Stimulated activated naive CD8-positive, alpha-beta T cell treated with anti-CD3 and anti-CD28 coated beads, Interleukin-15, Interleukin-2, amounts not matched to agents 100 U/mL and 50 U/mL, for 24 hours (primary cell): ENCODE data around the gene LENEP.
A peak's percentile ranks its signal among the peaks of the same experiment; 100 is the strongest.

Source experiments
- ATAC-seq: fragments of 150-1000 bp; cut with Tn5 transposase; one replicate; pipeline ENCODE4 v1.10.0; 2021
- DNase-seq: peaks from one replicate; pipeline ENCODE4 v3.0.0; 2021

Gene LENEP

GRCh38 chr1:155011437-155012025 lies 18.1 kb downstream of the LENEP start:
- ATAC-seq: no peak
- DNase-seq: no peak

- ATAC-seq: no peak
- DNase-seq: no peak
These were observed 18.7 kb downstream of the LENEP start for GRCh38 chr1:155012026-155012546.

GRCh38 chr1:155012776-155013602 lies 19.6 kb downstream of the LENEP start:
- DNase-seq: no peak
- no peak for ATAC-seq

GRCh38 chr1:155013632-155014031 lies 20.2 kb downstream of the LENEP start:
- no peak for DNase-seq
- no peak for ATAC-seq

GRCh38 chr1:155014709-155015508 lies 21.5 kb downstream of the LENEP start:
- ATAC-seq: no peak
- DNase-seq: no peak

GRCh38 chr1:155015527-155016230 lies 22.3 kb downstream of the LENEP start:
- no peak for DNase-seq
- no peak for ATAC-seq

GRCh38 chr1:155016231-155016831 lies 22.9 kb downstream of the LENEP start:
- no peak for ATAC-seq
- DNase-seq: no peak

- DNase-seq: peak; percentile 94
- peak; percentile 93 for ATAC-seq
These were observed 23.9 kb downstream of the LENEP start for GRCh38 chr1:155017041-155017945.

GRCh38 chr1:155017946-155018316 lies 24.5 kb downstream of the LENEP start:
- ATAC-seq: no peak

GRCh38 chr1:155018617-155019348 lies 25.4 kb downstream of the LENEP start:
- no peak for ATAC-seq
- no peak for DNase-seq

More at GRCh38 chr1:155017946-155018316, 24.5 kb downstream of the LENEP start:
- no peak for DNase-seq

- ATAC-seq (no peak), DNase-seq (no peak)
These were observed 26.2 kb downstream of the LENEP start for GRCh38 chr1:155019377-155020245.

GRCh38 chr1:155022136-155022926 lies 28.9 kb downstream of the LENEP start:
- DNase-seq (no peak), ATAC-seq (no peak)

GRCh38 chr1:155022927-155023236 lies 29.5 kb downstream of the LENEP start:
- DNase-seq (no peak), ATAC-seq (no peak)

GRCh38 chr1:155023627-155024026 lies 30.2 kb downstream of the LENEP start:
- ATAC-seq (no peak), DNase-seq (no peak)

GRCh38 chr1:155024315-155024714 lies 30.9 kb downstream of the LENEP start:
- ATAC-seq (no peak), DNase-seq (no peak)

GRCh38 chr1:155026154-155026553 lies 32.8 kb downstream of the LENEP start:
- DNase-seq: no peak
- ATAC-seq: no peak

GRCh38 chr1:155026588-155026987 lies 33.2 kb downstream of the LENEP start:
- ATAC-seq: peak; percentile 39
- no peak for DNase-seq
